Spleen (tissue), 13 donors: ENCODE data around the gene DNAJA3. TPM values are rescaled to one million over a fixed set of nuclear protein-coding genes. Genes with fewer than 3 reads are reported as not detected.

Source experiments
- DNase-seq: peaks from one replicate; pipeline ENCODE4 v3.0.0-alpha.2; 2020
- H3K27ac ChIP-seq, 8 donors: fragments of 200-600 bp; sonication (generic) in 7 of 8; 1 replicate in 4 of 8; 2 replicates in 4 of 8; pipeline versions ENCODE4 v1.5.0 to v1.8.0; 2016 to 2021; ENCODE audit warnings: inconsistent platforms in 4 of 8, mild to moderate bottlenecking in 4 of 8, moderate library complexity in 1 of 8
- H3K27me3 ChIP-seq, 7 donors: fragments of 200-600 bp; sonication (generic) in 6 of 7; replicated peaks in 1 of 7; 1 replicate in 4 of 7; 2 replicates in 3 of 7; pipeline versions ENCODE4 v1.5.0 to v1.8.0; 2016 to 2021; ENCODE audit warnings: inconsistent platforms in 3 of 7, mild to moderate bottlenecking in 1 of 7
- H3K36me3 ChIP-seq, 6 donors: fragments of 200-600 bp; sonication (generic) in 5 of 6; 1 replicate in 4 of 6; 2 replicates in 2 of 6; pipeline versions ENCODE4 v1.5.0 to v1.8.0; 2016 to 2021; ENCODE audit warnings: inconsistent platforms in 2 of 6
- H3K4me1 ChIP-seq, 6 donors: fragments of 200-600 bp; sonication (generic) in 5 of 6; 1 replicate in 3 of 6; 2 replicates in 3 of 6; pipeline versions ENCODE4 v1.5.0 to v1.8.0; 2016 to 2021; ENCODE audit warnings: inconsistent platforms in 3 of 6
- H3K4me3 ChIP-seq, 8 donors: fragments of 200-600 bp; sonication (generic) in 7 of 8; 1 replicate in 4 of 8; 2 replicates in 4 of 8; pipeline versions ENCODE4 v1.5.0 to v1.8.0; 2016 to 2021; ENCODE audit warnings: inconsistent platforms in 4 of 8, mild to moderate bottlenecking in 4 of 8, moderate library complexity in 2 of 8
- H3K9me3 ChIP-seq, 8 donors: fragments of 200-600 bp; sonication (generic) in 7 of 8; 1 replicate in 4 of 8; 2 replicates in 4 of 8; pipeline versions ENCODE4 v1.5.0 to v1.8.0; 2016 to 2021; ENCODE audit warnings: inconsistent platforms in 4 of 8
- POLR2A ChIP-seq, 3 donors: fragments of 450-650 bp; IDR thresholded peaks; one replicate each; pipeline ENCODE4 v1.5.1; 2017; ENCODE audit warnings: antibody characterized with exemption in 3 of 3, mild to moderate bottlenecking in 1 of 3
- POLR2AphosphoS5 ChIP-seq, 3 donors: sonication (generic); formaldehyde crosslinking; IDR thresholded peaks; one replicate each; pipeline ENCODE4 v1.5.1; 2017; ENCODE audit warnings: antibody characterized with exemption in 3 of 3
- WGBS, 5 donors: extraction: QIAGEN DNeasy Blood & Tissue Kit in 3 of 5; methylation state at CpG; one replicate each; pipeline versions ENCODE4 v1.1.5 to v1.1.7; 2013 to 2018; 5-methylcytosine and 5-hydroxymethylcytosine counted together
- intact Hi-C: fragments of 100-400 bp; cut with DNase I; formaldehyde crosslinking; loops from one replicate; pipeline ENCODE4 v1.15.0; 2023; ENCODE audit warnings: low total_unique reads
- long read RNA-seq, 2 donors: transcript quantifications; one replicate each; lab custom pipeline, GENCODE V29; 2026
- polyA plus RNA-seq, 3 donors: library from polyadenylated mRNA; stranded (reverse); fragments of 200-250 nt; gene quantifications; one replicate each; pipeline ENCODE4 v1.2.1, GENCODE V29; 2013
- total RNA-seq, 7 donors: library from RNA; depleted of rRNA in 3 of 7; stranded (reverse); fragments of >200 nt in 3 of 7; fragmentation: NEBNext Ultra II Directional in 4 of 7; extraction: Animal tissue kit (Norgen Biotek cat#: 25700) in 4 of 7; gene quantifications; one replicate each; pipeline versions ENCODE4 v1.1.0 to v1.2.1, GENCODE V29; 2016 to 2021
- TF ChIP-seq, protein P1 (sequence below), 11 experiments: fragments of 200-600 bp in 7 of 11; fragments of 450-650 bp in 4 of 11; sonication (generic) in 4 of 11; IDR thresholded peaks in 8 of 11; conservative IDR thresholded peaks in 3 of 11; 1 replicate in 7 of 11; 2 replicates in 4 of 11; pipeline versions ENCODE4 v1.4.0 to v1.8.0; 2016 to 2021; ENCODE audit warnings: antibody characterized with exemption in 11 of 11, inconsistent platforms in 4 of 11, mild to moderate bottlenecking in 1 of 11
- donor health status: healthy with polysubstance abuse.
- donor health status: DM: no; HTN: no; CAD: no; lungs with moderate emphysema.
- donor health status: DM: no; HTN: no; CAD: no.
- donor health status: Bipolar disorder and iron deficiency.
- donor health status: healthy.
- donor health status: DM: no; HTN: no; CAD: no.
- donor health status: DM: yes; HTN: yes; CAD: no.

Gene DNAJA3
- total RNA-seq (10 to 100 TPM; 30.0 to 47.6 (median 35.5) TPM), polyA plus RNA-seq (10 to 100 TPM; 16.9 to 36.7 (median 20.7) TPM)
- long read RNA-seq, donor 1, partial matches to known transcripts = 0 of 5 reads
- long read RNA-seq, donor 1, other reads (novel, unspliced or antisense) = 0 of 5 reads
- long read RNA-seq, donor 2, transcript DNAJA3-202 (11 exons, 2,591 nt) = major isoform, 5 of 5 reads
- long read RNA-seq, donor 2, partial matches to known transcripts = 0 of 5 reads
- long read RNA-seq, donor 2, other reads (novel, unspliced or antisense) = 0 of 5 reads

- TF ChIP-seq POLR2AphosphoS5 (IDR thresholded peaks at IDR 0.05) = peak; percentile 96 to 97 (median 97)
- TF ChIP-seq, protein P1, sequence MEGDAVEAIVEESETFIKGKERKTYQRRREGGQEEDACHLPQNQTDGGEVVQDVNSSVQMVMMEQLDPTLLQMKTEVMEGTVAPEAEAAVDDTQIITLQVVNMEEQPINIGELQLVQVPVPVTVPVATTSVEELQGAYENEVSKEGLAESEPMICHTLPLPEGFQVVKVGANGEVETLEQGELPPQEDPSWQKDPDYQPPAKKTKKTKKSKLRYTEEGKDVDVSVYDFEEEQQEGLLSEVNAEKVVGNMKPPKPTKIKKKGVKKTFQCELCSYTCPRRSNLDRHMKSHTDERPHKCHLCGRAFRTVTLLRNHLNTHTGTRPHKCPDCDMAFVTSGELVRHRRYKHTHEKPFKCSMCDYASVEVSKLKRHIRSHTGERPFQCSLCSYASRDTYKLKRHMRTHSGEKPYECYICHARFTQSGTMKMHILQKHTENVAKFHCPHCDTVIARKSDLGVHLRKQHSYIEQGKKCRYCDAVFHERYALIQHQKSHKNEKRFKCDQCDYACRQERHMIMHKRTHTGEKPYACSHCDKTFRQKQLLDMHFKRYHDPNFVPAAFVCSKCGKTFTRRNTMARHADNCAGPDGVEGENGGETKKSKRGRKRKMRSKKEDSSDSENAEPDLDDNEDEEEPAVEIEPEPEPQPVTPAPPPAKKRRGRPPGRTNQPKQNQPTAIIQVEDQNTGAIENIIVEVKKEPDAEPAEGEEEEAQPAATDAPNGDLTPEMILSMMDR (IDR thresholded peaks at IDR 0.05 in 8 of 11, conservative IDR thresholded peaks at IDR 0.05 in 3 of 11) = peak in 5 of 11 experiments; percentile 3 to 48 (median 39)
- peak in 2 of 3 donors; percentile 62 to 82 for TF ChIP-seq POLR2A (IDR thresholded peaks at IDR 0.05)
- DNase-seq = peak; percentile 98
- intact Hi-C loops = no loop called here
- Histone ChIP-seq H3K27me3 (no peaks in the 10 kb centered on the region), H3K27ac (peak within 1 kb of the TSS; percentile 93 to 99 (median 98)), H3K9me3 (no peaks in the 10 kb centered on the region), H3K4me1 (peaks cover 19 to 50% (median 29%) of the 10 kb centered on the region in 6 donors), H3K36me3 (peaks cover 0 to 26% (median 0%) of the 10 kb centered on the region in 6 donors), H3K4me3 (peak within 1 kb of the TSS; percentile 81 to 96 (median 90))
- WGBS, 5 donors = 0 to 1% (median 0%) methylated on average over 66 to 68 of the region's 68 CpGs
These were observed at the start of gene DNAJA3 for GRCh38 chr16:4425378-4426020. Gene DNAJA3, plus strand, starts transcription at chr16:4425868. Its CDS starts 14 bp downstream, at chr16:4425882.

GRCh38 chr16:4376126-4376892 lies 49.4 kb upstream of the DNAJA3 start:
- WGBS, 5 donors = 75 to 91% (median 84%) methylated on average over 7 to 31 of the region's 31 CpGs
- Histone ChIP-seq H3K27me3 (no peaks in the 10 kb centered on the region), H3K4me1 (peaks cover 17 to 93% (median 55%) of the 10 kb centered on the region in 6 donors), H3K4me3 (peak overlapping the region in 1 of 8 donors; percentile 9), H3K27ac (peak overlapping the region in 7 of 8 donors; percentile 29 to 86 (median 82)), H3K36me3 (peaks cover 0 to 77% (median 19%) of the 10 kb centered on the region in 6 donors), H3K9me3 (no peaks in the 10 kb centered on the region)
- no peak for TF ChIP-seq POLR2A (IDR thresholded peaks at IDR 0.05)
- TF ChIP-seq, protein P1 (IDR thresholded peaks at IDR 0.05 in 8 of 11, conservative IDR thresholded peaks at IDR 0.05 in 3 of 11) = no peak
- TF ChIP-seq POLR2AphosphoS5 (IDR thresholded peaks at IDR 0.05) = peak; percentile 33 to 77 (median 52)
- peak; percentile 77 for DNase-seq
- intact Hi-C loops = no loop called here

- no peak for DNase-seq
- Histone ChIP-seq H3K36me3 (peaks cover 0 to 85% (median 26%) of the 10 kb centered on the region in 6 donors), H3K27me3 (no peaks in the 10 kb centered on the region), H3K9me3 (no peaks in the 10 kb centered on the region), H3K4me3 (no peak overlapping the region), H3K27ac (peak overlapping the region in 6 of 8 donors; percentile 20 to 86 (median 82)), H3K4me1 (peaks cover 14 to 93% (median 49%) of the 10 kb centered on the region in 6 donors)
- intact Hi-C loops = no loop called here
- WGBS, 5 donors = 80 to 89% (median 86%) methylated on average over 18 to 27 of the region's 27 CpGs
- TF ChIP-seq, protein P1 (IDR thresholded peaks at IDR 0.05 in 8 of 11, conservative IDR thresholded peaks at IDR 0.05 in 3 of 11) = no peak
- TF ChIP-seq POLR2A (IDR thresholded peaks at IDR 0.05) (no peak), POLR2AphosphoS5 (IDR thresholded peaks at IDR 0.05) (no peak)
These were observed 48.6 kb upstream of the DNAJA3 start for GRCh38 chr16:4376893-4377572.
